Mesendoderm (in vitro differentiated cells): ENCODE results near the gene RECQL5.

Experiments
- DNase-seq: peaks from one replicate; pipeline ENCODE4 v3.0.0; 2013
- H2AK5ac ChIP-seq: 2 replicates; pipeline ENCODE4 v1.6.1; 2013; ENCODE audit warnings: low read length, inconsistent platforms
- H2BK120ac ChIP-seq: 2 replicates; pipeline ENCODE4 v1.6.1; 2013; ENCODE audit warnings: low read depth, mild to moderate bottlenecking, low read length, moderate library complexity, mixed read lengths
- H2BK15ac ChIP-seq: replicated peaks from 2 replicates; pipeline ENCODE4 v1.6.1; 2013; ENCODE audit warnings: low read depth, mild to moderate bottlenecking, moderate library complexity
- H2BK5ac ChIP-seq: 2 replicates; pipeline ENCODE4 v1.6.1; 2013; ENCODE audit warnings: low read length, inconsistent platforms
- H3K18ac ChIP-seq: 2 replicates; pipeline ENCODE4 v1.6.1; 2013; ENCODE audit warnings: mild to moderate bottlenecking, low read length, mixed read lengths
- H3K23ac ChIP-seq: one replicate; pipeline ENCODE4 v1.6.1; 2013; ENCODE audit warnings: low read length
- H3K27ac ChIP-seq: 2 replicates; pipeline ENCODE4 v1.5.1; 2013; ENCODE audit warnings: low read depth, mild to moderate bottlenecking, inconsistent platforms, low read length, moderate library complexity
- H3K27me3 ChIP-seq: 2 replicates; pipeline ENCODE4 v1.6.1; 2013; ENCODE audit warnings: low read length, control low read depth, mild to moderate bottlenecking, inconsistent platforms; ENCODE audit not compliant: insufficient read depth, poor library complexity
- H3K36me3 ChIP-seq: 2 replicates; pipeline ENCODE4 v1.6.1; 2013; ENCODE audit warnings: low read length, inconsistent platforms; ENCODE audit not compliant: control insufficient read depth, insufficient read depth
- H3K4ac ChIP-seq: one replicate; pipeline ENCODE4 v1.6.1; 2013; ENCODE audit warnings: low read depth, mild to moderate bottlenecking, low read length, moderate library complexity
- H3K4me1 ChIP-seq: 2 replicates; pipeline ENCODE4 v1.6.1; 2013; ENCODE audit warnings: low read depth, low read length, inconsistent platforms; ENCODE audit not compliant: control insufficient read depth
- H3K4me2 ChIP-seq: 2 replicates; pipeline ENCODE4 v1.6.1; 2013; ENCODE audit warnings: low read length
- H3K4me3 ChIP-seq: 2 replicates; pipeline ENCODE4 v1.5.1; 2013; ENCODE audit warnings: mild to moderate bottlenecking, low read length
- H3K56ac ChIP-seq: one replicate; pipeline ENCODE4 v1.6.1; 2013; ENCODE audit warnings: low read length
- H3K79me1 ChIP-seq: 2 replicates; pipeline ENCODE4 v1.6.1; 2013; ENCODE audit warnings: low read length, inconsistent platforms
- H3K79me2 ChIP-seq: 2 replicates; pipeline ENCODE4 v1.6.1; 2013; ENCODE audit warnings: mild to moderate bottlenecking, low read length; ENCODE audit not compliant: control insufficient read depth, insufficient read depth
- H3K9ac ChIP-seq: 2 replicates; pipeline ENCODE4 v1.6.1; 2013; ENCODE audit warnings: low read length, inconsistent platforms
- H4K5ac ChIP-seq: one replicate; pipeline ENCODE4 v1.6.1; 2013; ENCODE audit warnings: low read length
- H4K8ac ChIP-seq: one replicate; pipeline ENCODE4 v1.6.1; 2013; ENCODE audit warnings: low read depth, mild to moderate bottlenecking, control low read depth, low read length, moderate library complexity
- WGBS: extraction: QIAGEN DNeasy Blood & Tissue Kit; methylation state at CpG from one replicate; pipeline ENCODE4 v1.1.7; 2013; ENCODE audit warnings: low lambda C conversion rate, missing lambda C conversion rate; ENCODE audit not compliant: insufficient coverage; ENCODE audit errors: extremely low coverage; 5-methylcytosine and 5-hydroxymethylcytosine counted together

The RECQL5 gene

GRCh38 chr17:75601057-75601987 is 65.6 kb downstream of the RECQL5 start:
- Histone ChIP-seq H2BK15ac (no peak overlapping the region), H3K27me3 (no peaks in the 10 kb centered on the region), H3K36me3 (no peaks in the 10 kb centered on the region), H3K9ac (no peak overlapping the region), H4K5ac (no peak overlapping the region), H3K4ac (no peak overlapping the region), H4K8ac (no peak overlapping the region), H2BK5ac (no peak overlapping the region), H3K4me1 (no peaks in the 10 kb centered on the region), H3K4me3 (no peak overlapping the region), H3K4me2 (no peak overlapping the region), H3K23ac (no peak overlapping the region), H3K79me1 (no peaks in the 10 kb centered on the region), H3K79me2 (no peaks in the 10 kb centered on the region), H2AK5ac (no peak overlapping the region), H3K18ac (no peak overlapping the region), H2BK120ac (no peak overlapping the region), H3K27ac (no peak overlapping the region), H3K56ac (no peak overlapping the region)
- no CpG with 5 or more reads among the region's 28 CpGs for WGBS
- DNase-seq, result peak; percentile 86

- Histone ChIP-seq H3K23ac (peak overlapping the region; percentile 66), H3K36me3 (no peaks in the 10 kb centered on the region), H3K4me2 (no peak overlapping the region), H3K79me1 (no peaks in the 10 kb centered on the region), H3K4me1 (no peaks in the 10 kb centered on the region), H3K27ac (no peak overlapping the region), H3K18ac (no peak overlapping the region), H3K56ac (no peak overlapping the region), H3K4me3 (no peak overlapping the region), H4K5ac (no peak overlapping the region), H3K27me3 (no peaks in the 10 kb centered on the region), H2AK5ac (no peak overlapping the region), H2BK5ac (no peak overlapping the region), H2BK15ac (no peak overlapping the region), H4K8ac (no peak overlapping the region), H3K79me2 (no peaks in the 10 kb centered on the region), H3K4ac (no peak overlapping the region), H2BK120ac (no peak overlapping the region), H3K9ac (no peak overlapping the region)
- no peak for DNase-seq
- no CpG with 5 or more reads among the region's 17 CpGs for WGBS
Observed at GRCh38 chr17:75596320-75597087, 70.5 kb downstream of the RECQL5 start.

- Histone ChIP-seq H4K8ac (no peak overlapping the region), H3K18ac (no peak overlapping the region), H3K9ac (no peak overlapping the region), H3K4me3 (no peak overlapping the region), H3K79me1 (no peaks in the 10 kb centered on the region), H3K36me3 (no peaks in the 10 kb centered on the region), H3K4me2 (no peak overlapping the region), H2AK5ac (no peak overlapping the region), H3K27me3 (no peaks in the 10 kb centered on the region), H3K79me2 (no peaks in the 10 kb centered on the region), H2BK5ac (no peak overlapping the region), H3K4me1 (no peaks in the 10 kb centered on the region), H2BK15ac (no peak overlapping the region), H3K56ac (no peak overlapping the region), H3K27ac (no peak overlapping the region), H3K23ac (no peak overlapping the region), H2BK120ac (no peak overlapping the region), H4K5ac (no peak overlapping the region), H3K4ac (no peak overlapping the region)
- no peak for DNase-seq
- WGBS, result no CpG with 5 or more reads among the region's 6 CpGs
Observed at GRCh38 chr17:75595920-75596313, 71.0 kb downstream of the RECQL5 start.

GRCh38 chr17:75595284-75595919 is 71.6 kb downstream of the RECQL5 start:
- H3K56ac ChIP-seq, result no peak overlapping the region
- H3K18ac ChIP-seq, result no peak overlapping the region
- DNase-seq, result no peak
- no peak overlapping the region for H2BK120ac ChIP-seq
- no peak overlapping the region for H4K8ac ChIP-seq
- no peaks in the 10 kb centered on the region for H3K79me1 ChIP-seq
- no peaks in the 10 kb centered on the region for H3K27me3 ChIP-seq
- no peak overlapping the region for H3K9ac ChIP-seq
- H2BK5ac ChIP-seq, result no peak overlapping the region
- H3K79me2 ChIP-seq, result no peaks in the 10 kb centered on the region
- no CpG with 5 or more reads among the region's 13 CpGs for WGBS
- H3K4me1 ChIP-seq, result no peaks in the 10 kb centered on the region
- no peaks in the 10 kb centered on the region for H3K36me3 ChIP-seq
- no peak overlapping the region for H3K4me2 ChIP-seq
- H3K23ac ChIP-seq, result no peak overlapping the region
- H3K27ac ChIP-seq, result no peak overlapping the region
- H3K4ac ChIP-seq, result no peak overlapping the region
- no peak overlapping the region for H2BK15ac ChIP-seq
- no peak overlapping the region for H3K4me3 ChIP-seq
- no peak overlapping the region for H4K5ac ChIP-seq
- H2AK5ac ChIP-seq, result no peak overlapping the region

- Histone ChIP-seq H3K18ac (no peak overlapping the region), H3K36me3 (no peaks in the 10 kb centered on the region), H2BK15ac (no peak overlapping the region), H3K4me1 (no peaks in the 10 kb centered on the region), H3K9ac (no peak overlapping the region), H3K27ac (no peak overlapping the region), H4K8ac (no peak overlapping the region), H3K4ac (no peak overlapping the region), H4K5ac (no peak overlapping the region), H3K4me3 (no peak overlapping the region), H2BK120ac (no peak overlapping the region), H2BK5ac (no peak overlapping the region), H2AK5ac (no peak overlapping the region), H3K4me2 (no peak overlapping the region), H3K27me3 (no peaks in the 10 kb centered on the region), H3K56ac (no peak overlapping the region), H3K79me1 (no peaks in the 10 kb centered on the region), H3K23ac (no peak overlapping the region), H3K79me2 (no peaks in the 10 kb centered on the region)
- DNase-seq, result no peak
- no CpG with 5 or more reads among the region's 28 CpGs for WGBS
Observed at GRCh38 chr17:75594499-75595283, 72.3 kb downstream of the RECQL5 start.
